Measurements from ENCODE around the gene NAV2.

The NAV2 gene

DNA sequence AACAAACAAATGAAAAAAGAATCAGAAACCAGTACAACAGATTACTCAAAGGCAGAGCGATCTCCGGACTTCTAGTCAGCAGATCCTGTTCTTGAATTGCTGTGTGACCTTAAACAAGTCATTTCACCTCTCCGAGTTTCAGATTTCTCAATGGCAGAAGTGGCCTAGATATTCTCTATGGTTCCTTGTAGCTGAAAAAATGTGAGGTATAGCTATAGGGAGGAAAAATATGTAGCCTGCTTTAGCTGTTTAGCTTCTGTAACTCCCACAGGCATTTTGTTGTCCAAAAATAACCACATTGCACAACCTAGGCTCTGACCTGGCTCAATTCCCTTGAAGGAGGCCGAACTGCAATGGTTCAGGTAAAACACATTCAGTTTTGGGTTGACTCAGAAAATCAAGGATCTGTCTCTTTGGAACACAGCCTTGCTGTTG, 347.0 kb downstream of the NAV2 start:
- no peak for DNase-seq (ENCODE audit: low read depth, low spot score)
- in situ Hi-C loops (cut with HindIII; ENCODE audit: low sequenced_read_pairs) = no loop called here
- TF ChIP-seq, protein P1, sequence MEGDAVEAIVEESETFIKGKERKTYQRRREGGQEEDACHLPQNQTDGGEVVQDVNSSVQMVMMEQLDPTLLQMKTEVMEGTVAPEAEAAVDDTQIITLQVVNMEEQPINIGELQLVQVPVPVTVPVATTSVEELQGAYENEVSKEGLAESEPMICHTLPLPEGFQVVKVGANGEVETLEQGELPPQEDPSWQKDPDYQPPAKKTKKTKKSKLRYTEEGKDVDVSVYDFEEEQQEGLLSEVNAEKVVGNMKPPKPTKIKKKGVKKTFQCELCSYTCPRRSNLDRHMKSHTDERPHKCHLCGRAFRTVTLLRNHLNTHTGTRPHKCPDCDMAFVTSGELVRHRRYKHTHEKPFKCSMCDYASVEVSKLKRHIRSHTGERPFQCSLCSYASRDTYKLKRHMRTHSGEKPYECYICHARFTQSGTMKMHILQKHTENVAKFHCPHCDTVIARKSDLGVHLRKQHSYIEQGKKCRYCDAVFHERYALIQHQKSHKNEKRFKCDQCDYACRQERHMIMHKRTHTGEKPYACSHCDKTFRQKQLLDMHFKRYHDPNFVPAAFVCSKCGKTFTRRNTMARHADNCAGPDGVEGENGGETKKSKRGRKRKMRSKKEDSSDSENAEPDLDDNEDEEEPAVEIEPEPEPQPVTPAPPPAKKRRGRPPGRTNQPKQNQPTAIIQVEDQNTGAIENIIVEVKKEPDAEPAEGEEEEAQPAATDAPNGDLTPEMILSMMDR (IDR thresholded peaks at IDR 0.05; ENCODE audit: low read depth, low read length) = no peak
- H3K4me3 ChIP-seq (ENCODE audit: low read depth, low read length) = no peak overlapping the region

DNA sequence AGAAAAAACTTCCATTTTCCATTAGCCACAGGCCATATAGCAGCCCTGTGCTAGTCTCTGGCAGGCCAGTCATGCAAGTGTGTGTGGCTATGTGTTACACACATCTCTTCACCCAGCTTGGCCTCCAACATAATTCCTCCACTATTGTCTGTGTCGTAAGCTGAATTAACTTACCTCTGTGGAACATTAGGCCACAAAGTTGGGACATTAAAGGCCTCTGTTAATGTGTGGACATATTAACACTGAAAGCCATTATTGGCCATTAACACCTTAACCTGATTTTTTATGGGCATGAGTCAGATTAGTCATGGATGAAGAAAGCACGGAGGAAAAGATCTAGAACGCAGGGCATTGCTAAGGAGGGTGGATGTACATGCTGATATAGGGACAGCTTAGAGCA, 347.5 kb downstream of the NAV2 start:
- H3K4me3 ChIP-seq (ENCODE audit: low read depth, low read length) = no peak overlapping the region
- in situ Hi-C loops (cut with HindIII; ENCODE audit: low sequenced_read_pairs) = no loop called here
- no peak for DNase-seq (ENCODE audit: low read depth, low spot score)
- TF ChIP-seq, protein P1 (IDR thresholded peaks at IDR 0.05; ENCODE audit: low read depth, low read length) = no peak

DNA sequence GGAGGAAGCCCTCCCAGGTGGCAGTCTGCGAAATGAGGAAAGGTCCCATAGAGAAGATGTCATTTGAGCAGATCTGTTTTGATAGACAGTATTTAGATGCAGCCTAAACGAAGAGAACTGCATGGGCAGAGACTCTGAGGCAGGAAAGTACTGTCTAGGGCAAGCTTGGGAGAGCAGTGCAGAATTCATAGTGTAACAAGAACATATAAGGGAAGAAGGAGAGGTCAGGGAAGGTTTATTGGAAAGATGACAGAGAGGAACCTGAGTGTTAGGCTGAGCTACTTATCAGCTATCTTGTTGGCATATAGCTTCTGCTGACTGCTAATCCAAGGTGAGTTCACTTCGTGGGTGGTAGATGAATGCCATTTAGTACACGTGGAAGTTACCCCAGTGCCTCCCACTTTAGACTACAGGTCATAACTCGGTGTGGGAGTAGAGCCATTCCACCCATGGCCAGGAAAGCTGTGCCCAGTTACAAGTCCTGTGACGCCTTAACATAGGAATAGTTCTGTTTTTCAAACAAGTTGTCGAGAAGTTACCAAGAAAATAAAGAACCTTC, 348.1 kb downstream of the NAV2 start:
- TF ChIP-seq, protein P1 (IDR thresholded peaks at IDR 0.05; ENCODE audit: low read depth, low read length) = no peak
- no peak overlapping the region for H3K4me3 ChIP-seq (ENCODE audit: low read depth, low read length)
- DNase-seq (ENCODE audit: low read depth, low spot score) = no peak
- in situ Hi-C loops (cut with HindIII; ENCODE audit: low sequenced_read_pairs) = no loop called here

DNA sequence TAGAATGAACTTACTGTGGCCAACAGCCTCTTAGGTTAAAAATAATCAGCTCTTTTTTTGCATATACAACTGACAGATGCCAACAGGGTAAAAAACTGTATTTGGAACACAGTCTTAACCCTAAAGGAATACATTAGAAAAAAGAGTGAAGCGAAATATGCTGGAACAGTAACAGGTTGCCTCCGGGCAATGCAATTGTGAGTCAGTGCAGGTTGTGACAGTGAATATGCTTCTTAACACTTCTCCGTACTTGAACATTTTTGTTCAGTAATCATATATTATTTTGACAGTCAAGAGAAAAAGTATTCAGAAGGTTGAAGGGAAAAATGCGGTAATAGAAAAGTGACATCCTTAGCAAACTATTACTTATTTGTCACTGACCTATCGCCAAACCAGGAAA, 349.1 kb downstream of the NAV2 start:
- no peak overlapping the region for H3K4me3 ChIP-seq (ENCODE audit: low read depth, low read length)
- in situ Hi-C loops (cut with HindIII; ENCODE audit: low sequenced_read_pairs) = no loop called here
- DNase-seq (ENCODE audit: low read depth, low spot score) = no peak
- TF ChIP-seq, protein P1 (IDR thresholded peaks at IDR 0.05; ENCODE audit: low read depth, low read length) = no peak

DNA sequence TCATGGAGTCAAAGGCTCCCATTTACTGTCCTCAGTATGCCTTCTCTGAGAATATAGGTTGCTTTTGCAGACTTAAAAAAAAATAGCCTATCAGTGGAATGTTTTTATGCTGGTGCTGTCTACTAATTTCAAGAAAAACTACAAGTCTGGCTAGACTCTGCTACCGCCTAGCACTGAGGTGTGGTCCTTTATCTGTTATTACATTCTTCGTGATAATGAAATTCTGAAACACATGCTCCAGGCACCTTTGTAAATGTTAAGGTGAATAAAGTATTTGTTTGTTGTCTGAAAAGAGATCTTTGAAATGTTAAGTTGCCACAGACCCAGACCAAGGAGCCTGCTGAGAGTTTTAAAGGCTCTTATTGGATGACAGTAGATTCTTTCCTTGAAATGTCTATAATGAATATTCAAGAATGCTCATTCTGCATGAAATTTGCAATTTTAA, 352.3 kb downstream of the NAV2 start:
- in situ Hi-C loops (cut with HindIII; ENCODE audit: low sequenced_read_pairs) = no loop called here
- DNase-seq (ENCODE audit: low read depth, low spot score) = no peak
- TF ChIP-seq, protein P1 (IDR thresholded peaks at IDR 0.05; ENCODE audit: low read depth, low read length) = no peak
- no peak overlapping the region for H3K4me3 ChIP-seq (ENCODE audit: low read depth, low read length)

DNA sequence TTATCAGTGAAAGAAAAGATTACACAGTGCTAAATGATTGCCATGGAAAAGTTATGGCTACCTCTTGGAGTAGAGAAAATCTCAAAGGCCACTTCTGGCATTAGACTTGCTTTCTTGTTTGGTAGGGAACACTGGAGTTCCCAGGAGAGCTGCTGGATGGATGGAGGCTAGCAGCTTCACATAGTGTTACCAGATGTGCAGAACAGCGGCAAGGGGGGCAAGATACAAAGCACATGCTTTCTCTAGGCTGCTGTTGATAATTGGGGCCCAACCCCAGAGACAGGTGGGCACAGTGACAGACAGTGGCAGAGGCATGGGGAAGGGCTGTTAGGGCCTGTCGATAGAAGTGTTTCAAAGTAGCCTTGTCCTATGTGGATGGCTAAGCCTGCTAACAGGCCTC, 352.8 kb downstream of the NAV2 start:
- H3K4me3 ChIP-seq (ENCODE audit: low read depth, low read length) = no peak overlapping the region
- in situ Hi-C loops (cut with HindIII; ENCODE audit: low sequenced_read_pairs) = no loop called here
- TF ChIP-seq, protein P1 (IDR thresholded peaks at IDR 0.05; ENCODE audit: low read depth, low read length) = no peak
- DNase-seq (ENCODE audit: low read depth, low spot score) = no peak
